Measurements from ENCODE around the gene OSBP2.

The OSBP2 gene

GRCh38 chr22:30948930-30949342 lies 254.3 kb downstream of the OSBP2 start:
- no peak for TF ChIP-seq ZNF274 (IDR thresholded peaks at IDR 0.05; ENCODE audit: low read depth, low read length)
- H3K4me3 ChIP-seq (ENCODE audit: low read length) = no peak overlapping the region

DNA sequence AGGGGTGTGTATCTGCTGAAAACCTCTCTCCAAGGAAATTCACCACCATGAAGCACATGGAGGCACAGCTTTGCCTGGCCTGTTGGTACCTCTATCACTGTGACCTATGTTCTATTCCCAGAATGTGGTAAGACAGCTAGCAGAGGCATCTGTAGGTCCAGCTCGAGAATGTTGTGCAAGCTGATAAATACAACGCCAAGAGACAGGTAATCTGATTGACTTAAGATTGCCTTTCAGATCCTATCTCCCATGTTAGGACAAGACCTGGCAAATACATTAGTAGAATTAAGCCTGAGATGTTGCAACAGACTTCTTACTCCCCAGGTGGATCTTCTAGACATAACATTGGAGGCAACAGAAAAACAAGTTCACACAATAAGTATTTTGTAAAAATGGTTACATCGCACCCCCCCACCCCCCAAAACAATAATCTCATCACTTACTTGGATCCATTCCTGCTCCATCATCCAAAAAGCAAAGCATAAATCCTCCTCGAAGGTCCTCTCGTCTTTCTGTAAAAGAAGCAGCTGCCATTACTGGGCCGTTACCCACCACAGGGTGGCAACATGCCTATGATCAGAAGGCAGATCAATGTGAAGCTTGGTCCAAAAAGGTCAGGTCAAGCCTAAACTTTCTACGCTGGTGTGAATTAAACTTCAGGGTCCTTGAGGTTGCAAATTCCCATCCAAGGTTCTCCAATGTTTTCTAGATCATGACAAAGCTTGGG lies 255.4 kb downstream of the OSBP2 start:
- no peak overlapping the region for H3K4me3 ChIP-seq (ENCODE audit: low read length)
- no peak for TF ChIP-seq ZNF274 (IDR thresholded peaks at IDR 0.05; ENCODE audit: low read depth, low read length)

DNA sequence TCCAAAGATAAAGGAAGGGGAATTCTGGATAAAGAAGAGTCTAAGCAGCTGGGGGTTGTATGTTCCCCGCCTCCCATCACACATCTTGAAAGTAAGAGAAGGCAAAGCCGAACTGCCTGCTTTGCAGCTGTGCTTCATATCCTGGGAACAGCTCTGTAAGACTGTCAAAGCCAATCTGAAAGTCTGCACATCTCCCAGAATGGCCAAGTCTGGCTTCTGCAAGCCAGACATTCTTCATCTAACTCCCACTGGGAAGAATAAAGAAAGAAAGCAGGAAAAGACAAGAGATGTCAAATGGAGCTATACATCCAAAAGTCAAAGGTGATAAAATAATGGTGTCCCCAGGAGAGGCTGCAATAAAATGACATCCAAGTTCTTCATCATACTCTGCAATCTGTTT lies 258.5 kb downstream of the OSBP2 start:
- no peak overlapping the region for H3K4me3 ChIP-seq (ENCODE audit: low read length)
- TF ChIP-seq ZNF274 (IDR thresholded peaks at IDR 0.05; ENCODE audit: low read depth, low read length) = no peak

GRCh38 chr22:30955153-30955552 lies 260.5 kb downstream of the OSBP2 start:
- no peak for TF ChIP-seq ZNF274 (IDR thresholded peaks at IDR 0.05; ENCODE audit: low read depth, low read length)

More at GRCh38 chr22:30955153-30955552, 260.5 kb downstream of the OSBP2 start:
- H3K4me3 ChIP-seq (ENCODE audit: low read length) = no peak overlapping the region
